Activated gamma-delta T cell treated with Interleukin-2 at 50 U/mL for 16 hours (primary cell): ENCODE results near the gene LRCOL1.

ENCODE experiments used
- DNase-seq: peaks from one replicate; pipeline ENCODE4 v3.0.0-alpha.2; 2020

The LRCOL1 gene

GRCh38 chr12:132610051-132610759 is at the start of gene LRCOL1:
Gene LRCOL1 (minus strand): TSS chr12:132610582. CDS start chr12:132606251, 4,331 bp downstream.
- DNase-seq, result no peak

GRCh38 chr12:132660052-132660451 is 49.7 kb upstream of the LRCOL1 start:
- no peak for DNase-seq

- no peak for DNase-seq
Observed at GRCh38 chr12:132659146-132659545, 48.8 kb upstream of the LRCOL1 start.

- DNase-seq, result no peak
Observed at GRCh38 chr12:132658149-132658894, 47.9 kb upstream of the LRCOL1 start.

GRCh38 chr12:132657004-132657727 is 46.8 kb upstream of the LRCOL1 start:
- DNase-seq, result no peak

GRCh38 chr12:132653567-132654290 is 43.3 kb upstream of the LRCOL1 start:
- no peak for DNase-seq

GRCh38 chr12:132651444-132652100 is 41.2 kb upstream of the LRCOL1 start:
- DNase-seq, result no peak

- no peak for DNase-seq
Observed at GRCh38 chr12:132649226-132649945, 39.0 kb upstream of the LRCOL1 start.

GRCh38 chr12:132648616-132649225 is 38.3 kb upstream of the LRCOL1 start:
- no peak for DNase-seq

GRCh38 chr12:132647858-132648257 is 37.5 kb upstream of the LRCOL1 start:
- no peak for DNase-seq

- DNase-seq, result no peak
Observed at GRCh38 chr12:132646850-132647249, 36.5 kb upstream of the LRCOL1 start.

- no peak for DNase-seq
Observed at GRCh38 chr12:132642846-132643835, 32.8 kb upstream of the LRCOL1 start.

- DNase-seq, result no peak
Observed at GRCh38 chr12:132641811-132642650, 31.6 kb upstream of the LRCOL1 start.

- no peak for DNase-seq
Observed at GRCh38 chr12:132640936-132641335, 30.6 kb upstream of the LRCOL1 start.

GRCh38 chr12:132639956-132640520 is 29.7 kb upstream of the LRCOL1 start:
- DNase-seq, result no peak

- no peak for DNase-seq
Observed at GRCh38 chr12:132638541-132639408, 28.4 kb upstream of the LRCOL1 start.

- DNase-seq, result no peak
Observed at GRCh38 chr12:132637811-132638210, 27.4 kb upstream of the LRCOL1 start.
